HEK293 (cell line): ENCODE results near the gene AURKB.

ENCODE experiments used
- GFI1B ChIP-seq: fragments of 450-650 bp; formaldehyde crosslinking; IDR thresholded peaks from 2 replicates; pipeline ENCODE4 v1.5.1; 2016; ENCODE audit warnings: missing biosample characterization, missing genetic modification characterization
- KLF1 ChIP-seq: fragments of 450-650 bp; formaldehyde crosslinking; IDR thresholded peaks from 2 replicates; pipeline ENCODE4 v1.5.1; 2016; ENCODE audit warnings: missing biosample characterization, missing genetic modification characterization
- MYNN ChIP-seq: fragments of 450-650 bp; formaldehyde crosslinking; IDR thresholded peaks from 2 replicates; pipeline ENCODE4 v1.5.1; 2016; ENCODE audit warnings: missing biosample characterization, missing genetic modification characterization, borderline replicate concordance
- OVOL3 ChIP-seq: fragments of 450-650 bp; formaldehyde crosslinking; IDR thresholded peaks from 2 replicates; pipeline ENCODE4 v1.5.1; 2016; ENCODE audit warnings: missing biosample characterization, missing genetic modification characterization
- PRDM4 ChIP-seq: fragments of 450-650 bp; formaldehyde crosslinking; IDR thresholded peaks from 2 replicates; pipeline ENCODE4 v1.5.1; 2017; ENCODE audit warnings: missing biosample characterization, missing genetic modification characterization
- SCRT1 ChIP-seq: fragments of 450-650 bp; formaldehyde crosslinking; IDR thresholded peaks from 2 replicates; pipeline ENCODE4 v1.5.1; 2016; ENCODE audit warnings: missing biosample characterization, missing genetic modification characterization, borderline replicate concordance
- WT1 ChIP-seq: fragments of 450-650 bp; formaldehyde crosslinking; IDR thresholded peaks from 2 replicates; pipeline ENCODE4 v1.5.1; 2016; ENCODE audit warnings: missing biosample characterization, missing genetic modification characterization
- ZBTB11 ChIP-seq: fragments of 450-650 bp; formaldehyde crosslinking; conservative IDR thresholded peaks from 2 replicates; pipeline ENCODE4 v1.5.1; 2016; ENCODE audit warnings: low read depth, missing biosample characterization, missing genetic modification characterization
- ZFP3 ChIP-seq: fragments of 450-650 bp; formaldehyde crosslinking; IDR thresholded peaks from 2 replicates; pipeline ENCODE4 v1.5.1; 2016; ENCODE audit warnings: low read depth, missing biosample characterization, missing genetic modification characterization
- ZFP69B ChIP-seq: fragments of 450-650 bp; formaldehyde crosslinking; IDR thresholded peaks from 2 replicates; pipeline ENCODE4 v1.5.1; 2016; ENCODE audit warnings: missing biosample characterization, missing genetic modification characterization
- ZNF10 ChIP-seq: fragments of 450-650 bp; formaldehyde crosslinking; IDR thresholded peaks from 2 replicates; pipeline ENCODE4 v1.5.1; 2017; ENCODE audit warnings: missing biosample characterization, missing genetic modification characterization
- ZNF138 ChIP-seq: fragments of 450-650 bp; formaldehyde crosslinking; IDR thresholded peaks from 2 replicates; pipeline ENCODE4 v1.5.1; 2016; ENCODE audit warnings: missing biosample characterization, missing genetic modification characterization, borderline replicate concordance
- ZNF146 ChIP-seq: fragments of 450-650 bp; formaldehyde crosslinking; IDR thresholded peaks from 2 replicates; pipeline ENCODE4 v1.5.1; 2016; ENCODE audit warnings: missing biosample characterization, missing genetic modification characterization
- ZNF174 ChIP-seq: fragments of 450-650 bp; formaldehyde crosslinking; IDR thresholded peaks from 2 replicates; pipeline ENCODE4 v1.5.0; 2017; ENCODE audit warnings: missing biosample characterization, mild to moderate bottlenecking, missing genetic modification characterization
- ZNF211 ChIP-seq: fragments of 450-650 bp; formaldehyde crosslinking; IDR thresholded peaks from 2 replicates; pipeline ENCODE4 v1.5.1; 2016; ENCODE audit warnings: low read depth, missing biosample characterization, missing genetic modification characterization
- ZNF311 ChIP-seq: fragments of 450-650 bp; formaldehyde crosslinking; IDR thresholded peaks from 2 replicates; pipeline ENCODE4 v1.5.1; 2017; ENCODE audit warnings: missing biosample characterization, missing genetic modification characterization, borderline replicate concordance
- ZNF324 ChIP-seq: fragments of 450-650 bp; formaldehyde crosslinking; IDR thresholded peaks from 2 replicates; pipeline ENCODE4 v1.5.1; 2016; ENCODE audit warnings: missing biosample characterization, missing genetic modification characterization
- ZNF335 ChIP-seq: fragments of 450-650 bp; formaldehyde crosslinking; conservative IDR thresholded peaks from 2 replicates; pipeline ENCODE4 v1.5.1; 2016; ENCODE audit warnings: missing biosample characterization, missing genetic modification characterization
- ZNF366 ChIP-seq: fragments of 450-650 bp; formaldehyde crosslinking; conservative IDR thresholded peaks from 2 replicates; pipeline ENCODE4 v1.5.1; 2016; ENCODE audit warnings: missing biosample characterization, missing genetic modification characterization
- ZNF394 ChIP-seq: fragments of 450-650 bp; formaldehyde crosslinking; IDR thresholded peaks from 2 replicates; pipeline ENCODE4 v1.5.1; 2016; ENCODE audit warnings: missing biosample characterization, missing genetic modification characterization, mild to moderate bottlenecking, moderate library complexity, borderline replicate concordance
- ZNF433 ChIP-seq: fragments of 450-650 bp; formaldehyde crosslinking; IDR thresholded peaks from 2 replicates; pipeline ENCODE4 v1.5.1; 2016; ENCODE audit warnings: missing biosample characterization, missing genetic modification characterization, low read depth
- ZNF473 ChIP-seq: fragments of 450-650 bp; formaldehyde crosslinking; IDR thresholded peaks from 2 replicates; pipeline ENCODE4 v1.5.1; 2017; ENCODE audit warnings: missing biosample characterization, missing genetic modification characterization
- ZNF558 ChIP-seq: fragments of 450-650 bp; formaldehyde crosslinking; IDR thresholded peaks from 2 replicates; pipeline ENCODE4 v1.5.1; 2016; ENCODE audit warnings: missing biosample characterization, missing genetic modification characterization
- ZNF560 ChIP-seq: fragments of 450-650 bp; formaldehyde crosslinking; IDR thresholded peaks from 2 replicates; pipeline ENCODE4 v1.5.1; 2017; ENCODE audit warnings: missing biosample characterization, missing genetic modification characterization, borderline replicate concordance
- ZNF837 ChIP-seq: fragments of 450-650 bp; formaldehyde crosslinking; IDR thresholded peaks from 2 replicates; pipeline ENCODE4 v1.5.1; 2016; ENCODE audit warnings: missing biosample characterization, missing genetic modification characterization
- TF ChIP-seq, protein P1 (sequence below): fragments of 450-650 bp; formaldehyde crosslinking; IDR thresholded peaks from 2 replicates; pipeline ENCODE4 v1.5.1; 2016; ENCODE audit warnings: missing biosample characterization, missing genetic modification characterization
- TF ChIP-seq, protein P2 (sequence below): fragments of 450-650 bp; formaldehyde crosslinking; IDR thresholded peaks from 2 replicates; pipeline ENCODE4 v1.5.1; 2016; ENCODE audit warnings: missing biosample characterization, missing genetic modification characterization
- TF ChIP-seq, protein P3 (sequence below): fragments of 450-650 bp; formaldehyde crosslinking; IDR thresholded peaks from 2 replicates; pipeline ENCODE4 v1.5.1; 2017; ENCODE audit warnings: missing biosample characterization, missing genetic modification characterization

Gene AURKB

GRCh38 chr17:8222630-8223355 lies 12.4 kb upstream of the AURKB start (continued):
- TF ChIP-seq ZNF10 (tag by site-specific recombination) (no peak), OVOL3 (tag by site-specific recombination) (no peak), ZNF558 (tag by site-specific recombination) (no peak), ZFP69B (tag by site-specific recombination) (peak; percentile 98), ZNF211 (tag by site-specific recombination) (no peak), SCRT1 (no peak), ZNF473 (tag by site-specific recombination) (no peak), ZNF335 (tag by site-specific recombination) (peak; percentile 97), ZNF174 (tag by site-specific recombination) (no peak), ZBTB11 (tag by site-specific recombination) (peak; percentile 97), WT1 (tag by site-specific recombination) (peak; percentile 52), ZNF311 (tag by site-specific recombination) (no peak), KLF1 (peak; percentile 37; the same call in 1 of the 2 replicates), ZNF560 (tag by site-specific recombination) (no peak), PRDM4 (tag by site-specific recombination) (peak; percentile 46; the same call in 1 of the 2 replicates), ZNF837 (tag by site-specific recombination) (no peak), ZNF324 (peak; percentile 96), ZNF146 (no peak; the same call in 1 of the 2 replicates), MYNN (tag by site-specific recombination) (no peak), GFI1B (tag by site-specific recombination) (no peak), ZNF138 (no peak), ZFP3 (no peak), ZNF394 (peak; percentile 64), ZNF366 (tag by site-specific recombination) (no peak), ZNF433 (no peak)
- TF ChIP-seq, protein P1, sequence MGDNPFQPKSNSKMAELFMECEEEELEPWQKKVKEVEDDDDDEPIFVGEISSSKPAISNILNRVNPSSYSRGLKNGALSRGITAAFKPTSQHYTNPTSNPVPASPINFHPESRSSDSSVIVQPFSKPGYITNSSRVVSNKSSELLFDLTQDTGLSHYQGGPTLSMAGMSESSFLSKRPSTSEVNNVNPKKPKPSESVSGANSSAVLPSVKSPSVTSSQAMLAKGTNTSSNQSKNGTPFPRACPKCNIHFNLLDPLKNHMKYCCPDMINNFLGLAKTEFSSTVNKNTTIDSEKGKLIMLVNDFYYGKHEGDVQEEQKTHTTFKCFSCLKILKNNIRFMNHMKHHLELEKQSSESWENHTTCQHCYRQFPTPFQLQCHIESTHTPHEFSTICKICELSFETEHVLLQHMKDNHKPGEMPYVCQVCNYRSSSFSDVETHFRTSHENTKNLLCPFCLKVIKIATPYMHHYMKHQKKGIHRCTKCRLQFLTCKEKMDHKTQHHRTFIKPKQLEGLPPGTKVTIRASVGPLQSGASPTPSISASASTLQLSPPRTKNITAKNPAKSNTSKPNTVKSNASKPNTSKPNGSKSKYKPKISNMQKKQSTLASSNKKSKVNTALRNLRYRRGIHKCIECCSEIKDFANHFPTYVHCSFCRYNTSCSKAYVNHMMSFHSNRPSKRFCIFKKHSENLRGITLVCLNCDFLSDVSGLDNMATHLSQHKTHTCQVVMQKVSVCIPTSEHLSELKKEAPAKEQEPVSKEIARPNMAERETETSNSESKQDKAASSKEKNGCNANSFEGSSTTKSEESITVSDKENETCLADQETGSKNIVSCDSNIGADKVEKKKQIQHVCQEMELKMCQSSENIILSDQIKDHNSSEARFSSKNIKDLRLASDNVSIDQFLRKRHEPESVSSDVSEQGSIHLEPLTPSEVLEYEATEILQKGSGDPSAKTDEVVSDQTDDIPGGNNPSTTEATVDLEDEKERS (tag by site-specific recombination) = peak; percentile 94
- TF ChIP-seq, protein P2, sequence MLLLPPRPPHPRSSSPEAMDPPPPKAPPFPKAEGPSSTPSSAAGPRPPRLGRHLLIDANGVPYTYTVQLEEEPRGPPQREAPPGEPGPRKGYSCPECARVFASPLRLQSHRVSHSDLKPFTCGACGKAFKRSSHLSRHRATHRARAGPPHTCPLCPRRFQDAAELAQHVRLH (tag by site-specific recombination) = peak; percentile 91
- TF ChIP-seq, protein P3, sequence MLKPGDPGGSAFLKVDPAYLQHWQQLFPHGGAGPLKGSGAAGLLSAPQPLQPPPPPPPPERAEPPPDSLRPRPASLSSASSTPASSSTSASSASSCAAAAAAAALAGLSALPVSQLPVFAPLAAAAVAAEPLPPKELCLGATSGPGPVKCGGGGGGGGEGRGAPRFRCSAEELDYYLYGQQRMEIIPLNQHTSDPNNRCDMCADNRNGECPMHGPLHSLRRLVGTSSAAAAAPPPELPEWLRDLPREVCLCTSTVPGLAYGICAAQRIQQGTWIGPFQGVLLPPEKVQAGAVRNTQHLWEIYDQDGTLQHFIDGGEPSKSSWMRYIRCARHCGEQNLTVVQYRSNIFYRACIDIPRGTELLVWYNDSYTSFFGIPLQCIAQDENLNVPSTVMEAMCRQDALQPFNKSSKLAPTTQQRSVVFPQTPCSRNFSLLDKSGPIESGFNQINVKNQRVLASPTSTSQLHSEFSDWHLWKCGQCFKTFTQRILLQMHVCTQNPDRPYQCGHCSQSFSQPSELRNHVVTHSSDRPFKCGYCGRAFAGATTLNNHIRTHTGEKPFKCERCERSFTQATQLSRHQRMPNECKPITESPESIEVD = no peak
